H1 (cell line): ENCODE measurements around the gene TNFSF11. TPM values are rescaled to one million over a fixed set of nuclear protein-coding genes. Genes with fewer than 3 reads are reported as not detected.

ENCODE experiments used
- ASH2L ChIP-seq: fragments of 200-600, 300-600 bp; sonication (generic); IDR thresholded peaks from one replicate; pipeline ENCODE4 v1.7.1; 2017; ENCODE audit warnings: low read length
- E2F6 ChIP-seq: IDR thresholded peaks from 2 replicates; pipeline ENCODE4 v1.6.1; 2012; ENCODE audit warnings: inconsistent platforms
- EZH2 ChIP-seq: fragments of 200-600 bp; sonication (generic); IDR thresholded peaks from 2 replicates; pipeline ENCODE4 v1.7.1; 2012; ENCODE audit warnings: low read depth, mild to moderate bottlenecking, moderate library complexity, low read length, inconsistent platforms; ENCODE audit not compliant: severe bottlenecking
- HDAC6 ChIP-seq: IDR thresholded peaks from one replicate; pipeline ENCODE4 v1.7.1; 2012; ENCODE audit warnings: low read depth, mild to moderate bottlenecking, inconsistent platforms, low read length, moderate library complexity
- KDM1A ChIP-seq: fragments of 200-600, 300-600 bp; sonication (generic); IDR thresholded peaks from 2 replicates; pipeline ENCODE4 v1.7.1; 2016; ENCODE audit warnings: mild to moderate bottlenecking, low read length, borderline replicate concordance
- polyA plus RNA-seq, 7 experiments: library from polyadenylated mRNA; depleted of rRNA in 3 of 7; stranded (reverse) in 5 of 7; unstranded in 2 of 7; fragments of >200 nt in 5 of 7; fragments of 200-250 nt in 2 of 7; gene quantifications; 1 replicate in 5 of 7; 2 replicates in 1 of 7; 4 replicates in 1 of 7; pipeline versions ENCODE4 v1.2.1 to v1.2.3, GENCODE V29; 2011 to 2013; ENCODE audit warnings: missing spikeins in 2 of 7, mixed read lengths in 2 of 7
- total RNA-seq: library from RNA; stranded (reverse); fragmentation: NEBNext Ultra II Directional; extraction: Animal tissue kit (Norgen Biotek cat#: 25700); gene quantifications from 2 replicates; pipeline ENCODE4 v1.2.1, GENCODE V29; 2021
- TF ChIP-seq, protein P1 (sequence below), 3 experiments: IDR thresholded peaks; 1 replicate in 2 of 3; 2 replicates in 1 of 3; pipeline versions ENCODE4 v1.5.1 to v1.6.1; 2011; ENCODE audit warnings: low read length in 3 of 3, mild to moderate bottlenecking in 3 of 3, inconsistent platforms in 2 of 3, low read depth in 1 of 3, moderate library complexity in 1 of 3; ENCODE audit not compliant: insufficient read depth in 1 of 3; ENCODE audit errors: control extremely low read depth in 1 of 3

The TNFSF11 gene
- total and polyA plus RNA-seq, 2 of the 8 experiments (the other 6 are each of a cell fraction or from before 2014, with no cell fraction given) = 9.3 to 12.0 TPM

GRCh38 chr13:42625611-42626010 lies 51.7 kb downstream of the TNFSF11 start (continued):
- TF ChIP-seq HDAC6 = no peak
- TF ChIP-seq, protein P1, sequence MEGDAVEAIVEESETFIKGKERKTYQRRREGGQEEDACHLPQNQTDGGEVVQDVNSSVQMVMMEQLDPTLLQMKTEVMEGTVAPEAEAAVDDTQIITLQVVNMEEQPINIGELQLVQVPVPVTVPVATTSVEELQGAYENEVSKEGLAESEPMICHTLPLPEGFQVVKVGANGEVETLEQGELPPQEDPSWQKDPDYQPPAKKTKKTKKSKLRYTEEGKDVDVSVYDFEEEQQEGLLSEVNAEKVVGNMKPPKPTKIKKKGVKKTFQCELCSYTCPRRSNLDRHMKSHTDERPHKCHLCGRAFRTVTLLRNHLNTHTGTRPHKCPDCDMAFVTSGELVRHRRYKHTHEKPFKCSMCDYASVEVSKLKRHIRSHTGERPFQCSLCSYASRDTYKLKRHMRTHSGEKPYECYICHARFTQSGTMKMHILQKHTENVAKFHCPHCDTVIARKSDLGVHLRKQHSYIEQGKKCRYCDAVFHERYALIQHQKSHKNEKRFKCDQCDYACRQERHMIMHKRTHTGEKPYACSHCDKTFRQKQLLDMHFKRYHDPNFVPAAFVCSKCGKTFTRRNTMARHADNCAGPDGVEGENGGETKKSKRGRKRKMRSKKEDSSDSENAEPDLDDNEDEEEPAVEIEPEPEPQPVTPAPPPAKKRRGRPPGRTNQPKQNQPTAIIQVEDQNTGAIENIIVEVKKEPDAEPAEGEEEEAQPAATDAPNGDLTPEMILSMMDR (IDR thresholded peaks at IDR 0.05; ENCODE audit: control extremely low read depth in 1 of 3, insufficient read depth in 1 of 3, low read depth in 1 of 3, low read length in 3 of 3) = no peak
- no peak for TF ChIP-seq ASH2L
- no peak for TF ChIP-seq E2F6
- no peak for TF ChIP-seq KDM1A
- no peak for TF ChIP-seq EZH2
